NCI-H2029 treated with DMSO at 0.1 percent for 48 hours (cell line): Measurements from ENCODE around the gene CDK5RAP3.
"Not testable (repeated sequence)": the region's sequence is repeated elsewhere in the genome, so short reads cannot be mapped to it uniquely, and the experiment has no call there.

Source experiments
- DNase-seq: peaks from one replicate; lab custom pipeline; 2025; lab: John Stamatoyannopoulos, UW

The CDK5RAP3 gene

DNA sequence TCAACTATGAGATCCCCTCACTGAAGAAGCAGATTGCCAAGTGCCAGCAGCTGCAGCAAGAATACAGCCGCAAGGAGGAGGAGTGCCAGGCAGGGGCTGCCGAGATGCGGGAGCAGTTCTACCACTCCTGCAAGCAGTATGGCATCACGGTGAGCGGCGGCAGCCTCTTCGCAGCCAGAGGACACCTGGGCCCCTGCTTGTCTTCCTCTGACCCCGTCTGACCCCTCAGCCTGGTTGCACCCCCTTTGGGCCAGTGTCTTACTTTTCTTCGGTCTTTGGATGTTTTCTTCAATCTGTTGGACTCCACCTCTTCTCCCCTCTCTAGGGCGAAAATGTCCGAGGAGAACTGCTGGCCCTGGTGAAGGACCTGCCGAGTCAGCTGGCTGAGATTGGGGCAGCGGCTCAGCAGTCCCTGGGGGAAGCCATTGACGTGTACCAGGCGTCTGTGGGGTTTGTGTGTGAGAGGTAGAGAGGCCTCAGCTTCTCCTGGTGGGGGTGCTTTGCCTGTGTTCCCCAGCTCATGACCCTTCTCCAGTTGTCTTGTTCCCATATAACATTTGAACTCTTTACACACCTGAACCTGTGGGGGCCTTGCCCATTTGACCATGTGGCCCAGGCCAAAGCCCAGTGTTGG lies 4.4 kb downstream of the CDK5RAP3 start:
- no peak for DNase-seq

DNA sequence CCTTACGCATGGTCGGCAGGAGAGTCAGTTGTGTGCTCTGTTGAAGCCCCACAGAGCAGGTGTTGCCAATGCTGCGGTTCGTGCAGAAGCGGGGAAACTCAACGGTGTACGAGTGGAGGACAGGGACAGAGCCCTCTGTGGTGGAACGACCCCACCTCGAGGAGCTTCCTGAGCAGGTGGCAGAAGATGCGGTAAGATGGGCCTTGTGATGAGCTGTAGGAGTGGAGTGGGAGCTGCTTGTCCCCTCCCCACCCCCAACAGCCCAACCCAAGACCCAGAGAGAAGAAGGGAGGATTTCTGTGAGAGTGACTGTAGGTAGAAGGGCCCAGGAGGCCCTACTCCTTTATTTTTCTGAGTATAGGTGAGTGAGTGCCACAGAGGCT lies 4.9 kb downstream of the CDK5RAP3 start:
- no peak for DNase-seq

- DNase-seq: no peak
These were observed 7.4 kb downstream of the CDK5RAP3 start for GRCh38 chr17:47978324-47978723.

GRCh38 chr17:47980541-47980940 lies 9.6 kb downstream of the CDK5RAP3 start:
- no peak for DNase-seq

DNA sequence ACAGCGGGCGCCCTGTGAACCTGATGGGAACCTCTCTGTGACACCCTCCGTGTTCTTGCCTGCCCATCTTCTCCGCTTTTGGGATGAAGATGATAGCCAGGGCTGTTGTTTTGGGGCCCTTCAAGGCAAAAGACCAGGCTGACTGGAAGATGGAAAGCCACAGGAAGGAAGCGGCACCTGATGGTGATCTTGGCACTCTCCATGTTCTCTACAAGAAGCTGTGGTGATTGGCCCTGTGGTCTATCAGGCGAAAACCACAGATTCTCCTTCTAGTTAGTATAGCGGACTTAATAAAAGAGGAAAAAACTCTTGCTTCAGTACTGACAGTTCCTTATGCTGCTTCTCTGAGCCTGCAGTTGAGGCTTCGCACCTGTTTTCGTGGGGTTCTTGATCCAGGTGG lies 10.5 kb downstream of the CDK5RAP3 start:
- no peak for DNase-seq

GRCh38 chr17:47982091-47982617 lies 11.2 kb downstream of the CDK5RAP3 start:
- no peak for DNase-seq

GRCh38 chr17:47982645-47983390 lies 11.9 kb downstream of the CDK5RAP3 start:
- DNase-seq: no peak

GRCh38 chr17:47983492-47984223 lies 12.7 kb downstream of the CDK5RAP3 start:
- DNase-seq: no peak

GRCh38 chr17:47986520-47986919 lies 15.6 kb downstream of the CDK5RAP3 start:
- no peak for DNase-seq

GRCh38 chr17:47987240-47987835 lies 16.4 kb downstream of the CDK5RAP3 start:
- DNase-seq: no peak

DNA sequence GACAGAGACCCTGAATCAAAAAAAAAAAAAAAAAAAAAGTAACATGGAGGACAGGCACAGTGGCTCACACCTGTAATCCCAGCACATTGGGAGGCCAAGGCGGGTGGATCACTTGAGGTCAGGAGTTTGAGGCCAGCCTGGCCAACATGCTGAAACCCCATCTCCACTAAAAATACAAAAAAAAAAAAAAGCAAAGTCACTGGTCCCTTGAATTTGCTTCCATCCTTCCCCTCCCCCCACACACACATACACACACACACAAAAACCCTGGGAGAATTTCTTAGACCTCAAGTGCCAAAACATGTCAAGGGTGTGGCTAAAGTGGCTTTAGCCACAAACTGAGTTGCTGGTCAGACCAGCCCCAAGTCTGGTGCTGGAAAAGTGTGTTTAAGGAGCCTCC lies 17.5 kb downstream of the CDK5RAP3 start:
- DNase-seq: not testable (repeated sequence)

DNA sequence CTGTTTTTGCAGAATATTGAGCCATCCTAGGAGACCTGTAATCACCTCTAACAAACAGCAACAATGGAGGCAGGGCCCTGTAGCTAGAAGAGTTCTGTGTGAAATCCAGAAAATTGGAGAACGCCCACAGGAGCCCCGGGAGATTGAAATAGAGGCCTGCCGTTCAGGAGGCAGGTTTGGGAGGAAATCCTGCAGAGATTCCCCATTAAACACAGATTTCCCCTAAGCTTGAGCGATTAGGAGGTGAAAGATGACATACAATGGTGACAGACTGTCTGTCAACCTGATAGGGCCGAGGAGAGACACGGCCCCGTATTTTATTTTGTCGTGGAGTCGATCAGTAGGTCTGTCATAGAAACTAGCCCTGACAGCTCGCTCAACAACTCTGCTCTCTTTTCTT lies 18.2 kb downstream of the CDK5RAP3 start:
- DNase-seq: no peak

GRCh38 chr17:47989700-47990099 lies 18.8 kb downstream of the CDK5RAP3 start:
- no peak for DNase-seq

- no peak for DNase-seq
These were observed 20.2 kb downstream of the CDK5RAP3 start for GRCh38 chr17:47990962-47991731.

GRCh38 chr17:47992216-47992615 lies 21.3 kb downstream of the CDK5RAP3 start:
- DNase-seq: no peak

GRCh38 chr17:47993031-47993564 lies 22.2 kb downstream of the CDK5RAP3 start:
- no peak for DNase-seq

- no peak for DNase-seq
These were observed 23.1 kb downstream of the CDK5RAP3 start for GRCh38 chr17:47993964-47994363.

GRCh38 chr17:47994724-47995123 lies 23.8 kb downstream of the CDK5RAP3 start:
- DNase-seq: no peak

DNA sequence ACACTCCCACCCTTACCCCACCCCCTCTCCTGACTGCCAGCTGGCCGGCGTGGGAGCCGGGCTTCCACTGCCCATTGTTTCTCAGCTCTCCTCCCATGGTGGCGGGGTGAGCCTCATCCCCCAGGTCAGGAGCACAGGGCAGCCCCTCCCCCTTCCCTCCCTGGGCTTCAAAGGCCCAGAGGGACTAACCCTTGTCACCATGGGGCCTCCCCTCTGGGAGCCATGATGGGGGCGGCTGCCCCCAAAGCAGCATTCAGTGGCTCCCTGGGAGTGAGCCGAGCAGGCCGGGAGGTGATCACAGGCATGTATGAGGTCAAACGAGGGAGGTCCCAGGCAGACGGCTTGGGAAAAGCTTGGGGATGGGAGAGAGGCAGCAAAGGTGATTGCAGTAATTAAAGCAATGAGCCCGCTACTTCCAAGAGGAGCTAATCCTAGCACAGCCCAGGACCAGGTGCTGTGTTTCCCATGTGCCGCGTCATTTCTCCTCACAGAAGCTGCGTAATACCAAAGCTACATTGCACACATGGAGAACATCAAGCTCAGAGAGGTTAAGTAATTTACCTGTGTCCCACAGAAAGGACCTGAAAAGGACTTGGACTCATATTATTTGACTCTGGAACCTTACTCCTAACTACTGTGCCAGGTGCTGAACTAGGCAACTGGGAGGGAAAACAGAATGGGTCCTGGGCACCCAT lies 24.5 kb downstream of the CDK5RAP3 start:
- no peak for DNase-seq

DNA sequence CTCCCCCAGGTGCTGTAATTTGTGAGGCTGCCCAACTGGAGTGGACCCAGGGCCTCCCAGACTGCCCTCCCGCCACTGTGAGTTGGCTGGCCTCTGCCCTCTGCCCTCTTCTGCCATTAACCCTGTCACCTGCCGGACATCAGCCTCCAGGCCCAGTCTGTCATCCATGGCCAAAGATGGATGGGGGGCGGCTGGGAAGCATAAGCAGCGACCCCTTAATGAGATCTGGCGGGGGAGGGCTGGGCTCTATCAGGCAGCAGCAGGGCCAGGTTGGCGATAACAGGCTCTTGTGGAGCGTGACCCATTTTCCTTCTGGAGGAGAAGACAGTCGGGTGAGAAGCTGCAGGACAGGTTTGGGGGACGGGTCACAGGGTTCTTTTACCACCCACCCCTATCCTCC lies 25.3 kb downstream of the CDK5RAP3 start:
- no peak for DNase-seq

GRCh38 chr17:47997586-47997985 lies 26.7 kb downstream of the CDK5RAP3 start:
- DNase-seq: no peak
